MM.1S (cell line): Measurements from ENCODE around the gene ABCA3.

Experiments used
- CTCF ChIP-seq: fragments of 300-600 bp; sonication (generic); IDR thresholded peaks from 2 replicates; pipeline ENCODE4 v1.5.1; 2016; ENCODE audit warnings: antibody characterized with exemption, low read length, mixed read lengths
- EZH2 ChIP-seq: fragments of 300-600 bp; sonication (generic); optimal IDR thresholded peaks from 2 replicates; pipeline ENCODE3; 2017; ENCODE audit warnings: low read depth, mild to moderate bottlenecking, antibody characterized with exemption, low read length, mixed read lengths
- EZH2phosphoT487 ChIP-seq: fragments of 300-600 bp; sonication (generic); IDR thresholded peaks from 2 replicates; pipeline ENCODE4 v1.6.1; 2018; ENCODE audit warnings: antibody characterized with exemption, low read length

- TF ChIP-seq CTCF (no peak), EZH2phosphoT487 (no peak), EZH2 (no peak)
Measured at GRCh38 chr16:2289282-2289681, 51.2 kb downstream of the ABCA3 start.
